ENCODE data around the gene TP53INP2.
"Not testable (repeated sequence)": the region's sequence is repeated elsewhere in the genome, so short reads cannot be mapped to it uniquely, and the experiment has no call there.

The TP53INP2 gene

GRCh38 chr20:34722560-34722959 is 18.4 kb downstream of the TP53INP2 start:
- DNase-seq (ENCODE audit: low spot score), result not testable (repeated sequence)

GRCh38 chr20:34724172-34724571 is 20.0 kb downstream of the TP53INP2 start:
- DNase-seq (ENCODE audit: low spot score), result no peak

GRCh38 chr20:34729416-34729815 is 25.3 kb downstream of the TP53INP2 start:
- DNase-seq (ENCODE audit: low spot score), result no peak

GRCh38 chr20:34732523-34732922 is 28.4 kb downstream of the TP53INP2 start:
- no peak for DNase-seq (ENCODE audit: low spot score)

GRCh38 chr20:34736106-34736735 is 32.1 kb downstream of the TP53INP2 start:
- no peak for DNase-seq (ENCODE audit: low spot score)

GRCh38 chr20:34743039-34743438 is 38.9 kb downstream of the TP53INP2 start:
- DNase-seq (ENCODE audit: low spot score), result no peak

GRCh38 chr20:34744340-34744739 is 40.2 kb downstream of the TP53INP2 start:
- DNase-seq (ENCODE audit: low spot score), result no peak

- no peak for DNase-seq (ENCODE audit: low spot score)
Measured at GRCh38 chr20:34744847-34745246, 40.7 kb downstream of the TP53INP2 start.

- no peak for DNase-seq (ENCODE audit: low spot score)
Measured at GRCh38 chr20:34746674-34747073, 42.5 kb downstream of the TP53INP2 start.

GRCh38 chr20:34747479-34747878 is 43.3 kb downstream of the TP53INP2 start:
- peak; percentile 12 for DNase-seq (ENCODE audit: low spot score)

- no peak for DNase-seq (ENCODE audit: low spot score)
Measured at GRCh38 chr20:34748709-34749108, 44.6 kb downstream of the TP53INP2 start.

- DNase-seq (ENCODE audit: low spot score), result no peak
Measured at GRCh38 chr20:34750484-34750883, 46.3 kb downstream of the TP53INP2 start.

GRCh38 chr20:34751453-34751852 is 47.3 kb downstream of the TP53INP2 start:
- DNase-seq (ENCODE audit: low spot score), result no peak

- DNase-seq (ENCODE audit: low spot score), result no peak
Measured at GRCh38 chr20:34753706-34754461, 49.7 kb downstream of the TP53INP2 start.

GRCh38 chr20:34754611-34755010 is 50.5 kb downstream of the TP53INP2 start:
- no peak for DNase-seq (ENCODE audit: low spot score)

GRCh38 chr20:34755367-34755766 is 51.2 kb downstream of the TP53INP2 start:
- no peak for DNase-seq (ENCODE audit: low spot score)

GRCh38 chr20:34762031-34762555 is 57.9 kb downstream of the TP53INP2 start:
- no peak for DNase-seq (ENCODE audit: low spot score)
